NB4 (cell line): ENCODE results near the gene MRM2.

Source experiments
- DNase-seq: peaks from one replicate; pipeline ENCODE4 v3.0.0; 2010; ENCODE audit warnings: low read depth
- H3K4me3 ChIP-seq: one replicate; pipeline ENCODE4 v1.5.1; 2011; ENCODE audit warnings: mild to moderate bottlenecking, low read depth, low read length, moderate library complexity
- CTCF ChIP-seq: IDR thresholded peaks from one replicate; pipeline ENCODE4 v1.5.1; 2012; ENCODE audit warnings: low read depth, low read length
- MAX ChIP-seq: IDR thresholded peaks from 2 replicates; pipeline ENCODE4 v1.6.1; 2011; ENCODE audit warnings: low read depth, low read length
- MYC ChIP-seq: IDR thresholded peaks from 2 replicates; pipeline ENCODE4 v1.6.1; 2011; ENCODE audit warnings: low read depth, low read length
- POLR2A ChIP-seq: IDR thresholded peaks from 2 replicates; pipeline ENCODE4 v1.6.1; 2011; ENCODE audit warnings: mild to moderate bottlenecking; ENCODE audit not compliant: insufficient read length; ENCODE audit errors: extremely low read depth

MRM2 gene

GRCh38 chr7:2241580-2242540, at the start of gene MRM2, which contains the start of gene NUDT1:
MRM2 (minus strand) TSS chr7:2242205; CDS start chr7:2242169, 36 bp downstream.
NUDT1 (plus strand) TSS chr7:2242226; CDS start chr7:2244575, 2,349 bp downstream.
- peak within 1 kb of the TSS; percentile 92 for H3K4me3 ChIP-seq
- peak; percentile 89 for DNase-seq
- TF ChIP-seq MAX: peak; percentile 81
- no peak for TF ChIP-seq CTCF
- TF ChIP-seq MYC: peak; percentile 93
- peak; percentile 96 for TF ChIP-seq POLR2A

GRCh38 chr7:2290877-2291276, 48.9 kb upstream of the MRM2 start:
- DNase-seq: no peak
- no peak overlapping the region for H3K4me3 ChIP-seq
- TF ChIP-seq MAX: no peak

- TF ChIP-seq POLR2A: no peak
- TF ChIP-seq CTCF: no peak
- TF ChIP-seq MYC: no peak
- no peak for TF ChIP-seq MAX
- no peak for DNase-seq
- no peak overlapping the region for H3K4me3 ChIP-seq
Measured at GRCh38 chr7:2289621-2290020, 47.6 kb upstream of the MRM2 start.

GRCh38 chr7:2289111-2289586, 47.1 kb upstream of the MRM2 start:
- no peak for DNase-seq
- TF ChIP-seq MAX (no peak), CTCF (no peak), MYC (no peak), POLR2A (no peak)
- no peak overlapping the region for H3K4me3 ChIP-seq

GRCh38 chr7:2288503-2288902, 46.5 kb upstream of the MRM2 start:
- no peak for TF ChIP-seq CTCF
- no peak for TF ChIP-seq MYC
- TF ChIP-seq POLR2A: no peak
- TF ChIP-seq MAX: no peak
- no peak for DNase-seq
- H3K4me3 ChIP-seq: no peak overlapping the region

- no peak for DNase-seq
- no peak overlapping the region for H3K4me3 ChIP-seq
- no peak for TF ChIP-seq MYC
- no peak for TF ChIP-seq CTCF
- TF ChIP-seq MAX: no peak
- TF ChIP-seq POLR2A: no peak
Measured at GRCh38 chr7:2287745-2288144, 45.7 kb upstream of the MRM2 start.
